ENCODE measurements around the gene ELMO1. TPM values are rescaled to one million over a fixed set of nuclear protein-coding genes. Genes with fewer than 3 reads are reported as not detected.

Gene ELMO1
- total and polyA plus RNA-seq, 9 donors = 8.9 to 48.9 (median 28.0) TPM

- TF ChIP-seq, protein P1, sequence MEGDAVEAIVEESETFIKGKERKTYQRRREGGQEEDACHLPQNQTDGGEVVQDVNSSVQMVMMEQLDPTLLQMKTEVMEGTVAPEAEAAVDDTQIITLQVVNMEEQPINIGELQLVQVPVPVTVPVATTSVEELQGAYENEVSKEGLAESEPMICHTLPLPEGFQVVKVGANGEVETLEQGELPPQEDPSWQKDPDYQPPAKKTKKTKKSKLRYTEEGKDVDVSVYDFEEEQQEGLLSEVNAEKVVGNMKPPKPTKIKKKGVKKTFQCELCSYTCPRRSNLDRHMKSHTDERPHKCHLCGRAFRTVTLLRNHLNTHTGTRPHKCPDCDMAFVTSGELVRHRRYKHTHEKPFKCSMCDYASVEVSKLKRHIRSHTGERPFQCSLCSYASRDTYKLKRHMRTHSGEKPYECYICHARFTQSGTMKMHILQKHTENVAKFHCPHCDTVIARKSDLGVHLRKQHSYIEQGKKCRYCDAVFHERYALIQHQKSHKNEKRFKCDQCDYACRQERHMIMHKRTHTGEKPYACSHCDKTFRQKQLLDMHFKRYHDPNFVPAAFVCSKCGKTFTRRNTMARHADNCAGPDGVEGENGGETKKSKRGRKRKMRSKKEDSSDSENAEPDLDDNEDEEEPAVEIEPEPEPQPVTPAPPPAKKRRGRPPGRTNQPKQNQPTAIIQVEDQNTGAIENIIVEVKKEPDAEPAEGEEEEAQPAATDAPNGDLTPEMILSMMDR (IDR thresholded peaks at IDR 0.05) = no peak
- TF ChIP-seq EP300 (IDR thresholded peaks at IDR 0.05) (no peak), POLR2A (IDR thresholded peaks at IDR 0.05) (no peak)
- Histone ChIP-seq H3K36me3 (no peaks in the 10 kb centered on the region), H3K4me1 (ENCODE audit: insufficient read depth) (no peaks in the 10 kb centered on the region), H3K9me3 (no peaks in the 10 kb centered on the region), H3K27ac (no peak overlapping the region), H3K27me3 (no peaks in the 10 kb centered on the region), H3K4me3 (no peak overlapping the region)
- DNase-seq = no peak
- 80 to 84% (median 81%) methylated on average over 4 of the region's 4 CpGs for WGBS, 3 donors
- intact Hi-C loops (cut with DNase I) = no loop called here
These were observed 434.9 kb downstream of the ELMO1 start for GRCh38 chr7:37013771-37014170.

- no peak for TF ChIP-seq POLR2A (IDR thresholded peaks at IDR 0.05)
- TF ChIP-seq, protein P1 (IDR thresholded peaks at IDR 0.05) = no peak
- no peak for TF ChIP-seq EP300 (IDR thresholded peaks at IDR 0.05)
- H3K27me3 ChIP-seq = no peaks in the 10 kb centered on the region
- H3K4me1 ChIP-seq (ENCODE audit: insufficient read depth) = no peaks in the 10 kb centered on the region
- H3K27ac ChIP-seq = no peak overlapping the region
- DNase-seq = no peak
- no peaks in the 10 kb centered on the region for H3K9me3 ChIP-seq
- H3K36me3 ChIP-seq = no peaks in the 10 kb centered on the region
- intact Hi-C loops (cut with DNase I) = no loop called here
- no peak overlapping the region for H3K4me3 ChIP-seq
- WGBS, 3 donors = 95 to 98% (median 98%) methylated on average over 3 of the region's 3 CpGs
These were observed 437.3 kb downstream of the ELMO1 start for GRCh38 chr7:37011151-37011890.

DNA sequence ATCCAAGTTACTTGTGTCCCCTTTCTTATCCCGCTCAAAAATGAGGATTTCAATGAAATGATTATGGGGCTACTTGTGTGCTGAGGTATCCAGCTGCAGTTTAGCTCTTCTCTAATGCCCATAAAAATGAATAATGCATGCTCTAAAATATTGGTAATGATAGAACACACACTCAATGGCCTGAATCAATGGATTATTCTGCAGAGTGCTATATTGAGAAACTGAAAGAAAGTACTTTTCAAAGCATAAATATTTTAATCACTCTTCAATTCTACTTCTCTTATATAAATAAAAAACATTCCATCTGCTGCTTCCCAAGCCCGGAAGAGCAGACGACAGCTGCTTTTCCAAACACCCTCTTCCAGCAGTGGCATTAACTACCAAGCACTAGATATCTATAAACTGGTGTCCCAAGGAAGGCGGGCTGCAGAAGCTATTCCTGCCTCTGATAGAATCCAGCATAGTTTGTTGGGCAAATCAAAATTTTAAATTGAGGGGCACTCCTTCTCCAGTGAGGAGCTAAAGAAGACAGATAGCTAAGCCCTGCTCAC lies 439.5 kb downstream of the ELMO1 start:
- Histone ChIP-seq H3K27ac (no peak overlapping the region), H3K27me3 (no peaks in the 10 kb centered on the region), H3K4me3 (no peak overlapping the region), H3K9me3 (no peaks in the 10 kb centered on the region), H3K4me1 (ENCODE audit: insufficient read depth) (no peaks in the 10 kb centered on the region), H3K36me3 (no peaks in the 10 kb centered on the region)
- no peak for DNase-seq
- 43 to 69% (median 58%) methylated on average over 4 of the region's 4 CpGs for WGBS, 3 donors
- TF ChIP-seq EP300 (IDR thresholded peaks at IDR 0.05) = no peak
- TF ChIP-seq, protein P1 (IDR thresholded peaks at IDR 0.05) = no peak
- TF ChIP-seq POLR2A (IDR thresholded peaks at IDR 0.05) = no peak
- intact Hi-C loops (cut with DNase I) = no loop called here

DNA sequence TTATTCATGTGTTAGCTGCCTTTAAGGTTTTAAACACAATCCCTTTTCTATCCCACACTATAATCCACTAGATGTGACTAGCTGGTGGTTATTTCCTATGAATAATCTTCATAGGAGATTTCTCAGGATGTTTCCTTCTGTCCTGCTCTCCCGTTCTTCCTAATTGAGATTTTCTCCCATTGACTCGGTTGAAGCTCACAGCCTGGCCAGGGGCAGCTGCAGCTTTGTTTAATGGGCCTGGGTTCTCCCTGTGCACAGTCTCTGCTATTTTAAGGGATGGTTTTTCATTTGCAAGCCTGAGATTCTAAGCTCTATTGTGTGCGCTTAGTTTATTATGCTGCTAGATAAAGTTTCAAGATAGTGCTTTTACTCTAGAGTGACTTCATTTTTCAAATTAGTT lies 441.0 kb downstream of the ELMO1 start:
- Histone ChIP-seq H3K9me3 (no peaks in the 10 kb centered on the region), H3K4me3 (no peak overlapping the region), H3K27ac (no peak overlapping the region), H3K4me1 (ENCODE audit: insufficient read depth) (no peaks in the 10 kb centered on the region), H3K36me3 (no peaks in the 10 kb centered on the region), H3K27me3 (no peaks in the 10 kb centered on the region)
- TF ChIP-seq EP300 (IDR thresholded peaks at IDR 0.05) = no peak
- TF ChIP-seq, protein P1 (IDR thresholded peaks at IDR 0.05) = no peak
- no peak for TF ChIP-seq POLR2A (IDR thresholded peaks at IDR 0.05)
- DNase-seq = no peak
- WGBS, 3 donors = 88 to 95% (median 93%) methylated on average over 3 of the region's 3 CpGs
- intact Hi-C loops (cut with DNase I) = no loop called here

Measured in ovary (tissue), 9 donors.